SK-N-SH treated with all-trans-retinoic acid at 6 μM for 48 hours (cell line): ENCODE results near the gene WFDC11.
"Not testable (repeated sequence)": the region's sequence is repeated elsewhere in the genome, so short reads cannot be mapped to it uniquely, and the experiment has no call there.

Experiments used
- CREB5 ChIP-seq: fragments of 250-450 bp; sonication (Bioruptor Pico); IDR thresholded peaks from 2 replicates; pipeline ENCODE4 v1.5.1; 2020; ENCODE audit warnings: low read depth, mild to moderate bottlenecking, moderate library complexity
- ZC3H10 ChIP-seq: fragments of 250-450 bp; sonication (Bioruptor Pico); IDR thresholded peaks from 2 replicates; pipeline ENCODE4 v1.5.1; 2021; ENCODE audit warnings: mild to moderate bottlenecking, moderate library complexity

- TF ChIP-seq CREB5, ZC3H10 (CRISPR knock-in tag): not testable (repeated sequence)
Observed at GRCh38 chr20:45645869-45646268, 24.2 kb downstream of the WFDC11 start.
